ENCODE data around the gene MED9. TPM values are rescaled to one million over a fixed set of nuclear protein-coding genes. Genes with fewer than 3 reads are reported as not detected.

MED9 gene
- total RNA-seq, 1 experiment from 2014 or later = 28.3 TPM

- Histone ChIP-seq H3K36me3 (ENCODE audit: low read depth, low read length) (no peaks in the 10 kb centered on the region), H3K27ac (ENCODE audit: low read length) (no peak overlapping the region), H3K4me3 (ENCODE audit: low read length) (no peak overlapping the region), H3K9me2 (replicated peaks; ENCODE audit: low read length) (no peaks in the 10 kb centered on the region), H2AFZ (ENCODE audit: low read length) (no peak overlapping the region), H3K9ac (ENCODE audit: low read length) (no peak overlapping the region), H3K79me2 (ENCODE audit: low read length) (no peaks in the 10 kb centered on the region), H3K4me2 (ENCODE audit: low read length) (no peak overlapping the region), H3K9me3 (ENCODE audit: low read length) (no peaks in the 10 kb centered on the region), H3K4me1 (ENCODE audit: insufficient read depth, low read length) (no peaks in the 10 kb centered on the region), H3F3A (ENCODE audit: low read length, unreplicated experiment) (no peaks in the 10 kb centered on the region), H3K27me3 (ENCODE audit: low read length) (no peaks in the 10 kb centered on the region), H4K20me1 (ENCODE audit: low read length) (no peaks in the 10 kb centered on the region)
- no TSS peak for BruUV-seq (replicated peaks)
- intact Hi-C loops (cut with micrococcal nuclease) = no loop called here
- TF ChIP-seq EZH2phosphoT487 (IDR thresholded peaks at IDR 0.05; ENCODE audit: borderline replicate concordance, low read length) = no peak
- no peak for TF ChIP-seq EZH2 (IDR thresholded peaks at IDR 0.05; ENCODE audit: low read length, unreplicated experiment)
- TF ChIP-seq CTCF (conservative IDR thresholded peaks at IDR 0.05; ENCODE audit: low read depth, low read length) = no peak
- ChIA-PET CTCF (interaction anchor here (0.6 kb wide), 1 partner anchor 12 kb away, joined by 4 read pairs; no protein-coding TSS in a partner anchor), POLR2A (ENCODE audit: unreplicated experiment) (no interaction called here)
- DNase-seq = no peak
- no peak for ATAC-seq
These were observed 47.1 kb downstream of the MED9 start for GRCh38 chr17:17523731-17524490.

- Histone ChIP-seq H3K4me1 (ENCODE audit: insufficient read depth, low read length) (no peaks in the 10 kb centered on the region), H2AFZ (ENCODE audit: low read length) (no peak overlapping the region), H3K4me2 (ENCODE audit: low read length) (no peak overlapping the region), H3K9me2 (replicated peaks; ENCODE audit: low read length) (no peaks in the 10 kb centered on the region), H4K20me1 (ENCODE audit: low read length) (no peaks in the 10 kb centered on the region), H3K27ac (ENCODE audit: low read length) (no peak overlapping the region), H3K4me3 (ENCODE audit: low read length) (no peak overlapping the region), H3K9me3 (ENCODE audit: low read length) (no peaks in the 10 kb centered on the region), H3K27me3 (ENCODE audit: low read length) (no peaks in the 10 kb centered on the region), H3K36me3 (ENCODE audit: low read depth, low read length) (no peaks in the 10 kb centered on the region), H3F3A (ENCODE audit: low read length, unreplicated experiment) (no peaks in the 10 kb centered on the region), H3K79me2 (ENCODE audit: low read length) (no peaks in the 10 kb centered on the region), H3K9ac (ENCODE audit: low read length) (no peak overlapping the region)
- ATAC-seq (no peak), DNase-seq (no peak)
- POLR2A ChIA-PET (ENCODE audit: unreplicated experiment) = interaction anchor here (0.6 kb wide), 1 partner anchor 1062 kb away, joined by 5 read pairs; no protein-coding TSS in a partner anchor
- no TSS peak for BruUV-seq (replicated peaks)
- intact Hi-C loops (cut with micrococcal nuclease) = no loop called here
- no peak for TF ChIP-seq CTCF (conservative IDR thresholded peaks at IDR 0.05; ENCODE audit: low read depth, low read length)
- TF ChIP-seq EZH2phosphoT487 (IDR thresholded peaks at IDR 0.05; ENCODE audit: borderline replicate concordance, low read length) = no peak
- TF ChIP-seq EZH2 (IDR thresholded peaks at IDR 0.05; ENCODE audit: low read length, unreplicated experiment) = no peak
- CTCF ChIA-PET = no interaction called here
These were observed 48.5 kb downstream of the MED9 start for GRCh38 chr17:17525311-17525710.

- Histone ChIP-seq H3K4me2 (ENCODE audit: low read length) (no peak overlapping the region), H3K9ac (ENCODE audit: low read length) (no peak overlapping the region), H3K9me3 (ENCODE audit: low read length) (no peaks in the 10 kb centered on the region), H3K36me3 (ENCODE audit: low read depth, low read length) (no peaks in the 10 kb centered on the region), H4K20me1 (ENCODE audit: low read length) (no peaks in the 10 kb centered on the region), H3K27ac (ENCODE audit: low read length) (no peak overlapping the region), H3K4me3 (ENCODE audit: low read length) (no peak overlapping the region), H2AFZ (ENCODE audit: low read length) (no peak overlapping the region), H3K79me2 (ENCODE audit: low read length) (no peaks in the 10 kb centered on the region), H3K27me3 (ENCODE audit: low read length) (no peaks in the 10 kb centered on the region), H3K9me2 (replicated peaks; ENCODE audit: low read length) (no peaks in the 10 kb centered on the region), H3K4me1 (ENCODE audit: insufficient read depth, low read length) (no peaks in the 10 kb centered on the region), H3F3A (ENCODE audit: low read length, unreplicated experiment) (no peaks in the 10 kb centered on the region)
- DNase-seq = no peak
- no peak for ATAC-seq
- POLR2A ChIA-PET (ENCODE audit: unreplicated experiment) = interaction anchor here (0.6 kb wide), 1 partner anchor 1063 kb away, joined by 5 read pairs; no protein-coding TSS in a partner anchor
- BruUV-seq (replicated peaks) = no TSS peak
- no peak for TF ChIP-seq EZH2 (IDR thresholded peaks at IDR 0.05; ENCODE audit: low read length, unreplicated experiment)
- no peak for TF ChIP-seq EZH2phosphoT487 (IDR thresholded peaks at IDR 0.05; ENCODE audit: borderline replicate concordance, low read length)
- no peak for TF ChIP-seq CTCF (conservative IDR thresholded peaks at IDR 0.05; ENCODE audit: low read depth, low read length)
- intact Hi-C loops (cut with micrococcal nuclease) = no loop called here
- CTCF ChIA-PET = no interaction called here
These were observed 49.2 kb downstream of the MED9 start for GRCh38 chr17:17525956-17526355.

Measured in PC-3 (cell line).